CD4-positive, CD25-positive, alpha-beta regulatory T cell (primary cell): ENCODE data around the gene LPCAT3. TPM values are rescaled to one million over a fixed set of nuclear protein-coding genes. Genes with fewer than 3 reads are reported as not detected.

Experiments
- ATAC-seq, 2 donors: fragments of 150-1000 bp; cut with Tn5 transposase; one replicate each; pipeline ENCODE4 v1.10.0; 2021; ENCODE audit warnings: low read depth in 2 of 2, moderate number of reproducible peaks in 2 of 2, moderate library complexity in 1 of 2
- DNase-seq, 3 donors: peaks; one replicate each; pipeline versions ENCODE4 v3.0.0 to v3.0.0-alpha.2; 2012 to 2022; ENCODE audit warnings: mixed read lengths in 1 of 3
- H3K27ac ChIP-seq: one replicate; pipeline ENCODE4 v1.7.0; 2013; ENCODE audit warnings: mild to moderate bottlenecking, low read length; ENCODE audit not compliant: insufficient read depth, poor library complexity, severe bottlenecking
- H3K27me3 ChIP-seq: one replicate; pipeline ENCODE4 v1.7.0; 2013; ENCODE audit warnings: low read length; ENCODE audit not compliant: control insufficient read depth, insufficient read depth
- H3K36me3 ChIP-seq: one replicate; pipeline ENCODE4 v1.7.0; 2013; ENCODE audit warnings: mild to moderate bottlenecking, low read length, moderate library complexity; ENCODE audit not compliant: control insufficient read depth, insufficient read depth
- H3K4me1 ChIP-seq: 2 replicates; pipeline ENCODE4 v1.7.0; 2013; ENCODE audit warnings: mild to moderate bottlenecking, low read length; ENCODE audit not compliant: insufficient read depth, control insufficient read depth, poor library complexity, severe bottlenecking
- H3K4me3 ChIP-seq: one replicate; pipeline ENCODE4 v1.7.0; 2013; ENCODE audit warnings: low read depth, mild to moderate bottlenecking, low read length, moderate library complexity
- H3K9me3 ChIP-seq, 2 experiments: 1 replicate in 1 of 2; 2 replicates in 1 of 2; pipeline ENCODE4 v1.7.0; 2013; ENCODE audit warnings: low read length in 2 of 2, mild to moderate bottlenecking in 1 of 2, moderate library complexity in 1 of 2; ENCODE audit not compliant: control insufficient read depth in 2 of 2
- H3K27ac Mint-ChIP-seq, 3 donors: one replicate each; pipeline ENCODE4 v1.8.0; 2020 to 2022; ENCODE audit warnings: mild to moderate bottlenecking in 3 of 3, mixed read lengths in 3 of 3, moderate library complexity in 2 of 3
- H3K27me3 Mint-ChIP-seq: one replicate; pipeline ENCODE4 v1.8.0; 2022; ENCODE audit warnings: mild to moderate bottlenecking, mixed read lengths
- H3K36me3 Mint-ChIP-seq: one replicate; pipeline ENCODE4 v1.8.0; 2020; ENCODE audit warnings: mixed read lengths
- H3K4me1 Mint-ChIP-seq, 4 donors: one replicate each; pipeline ENCODE4 v1.8.0; 2020 to 2022; ENCODE audit warnings: mixed read lengths in 4 of 4, mild to moderate bottlenecking in 1 of 4
- H3K4me3 Mint-ChIP-seq, 4 donors: one replicate each; pipeline ENCODE4 v1.8.0; 2020 to 2022; ENCODE audit warnings: mild to moderate bottlenecking in 4 of 4, mixed read lengths in 4 of 4, moderate library complexity in 3 of 4
- H3K9me3 Mint-ChIP-seq, 7 donors: one replicate each; pipeline ENCODE4 v1.8.0; 2020 to 2022; ENCODE audit warnings: mixed read lengths in 7 of 7, mild to moderate bottlenecking in 3 of 7, moderate library complexity in 2 of 7
- polyA plus RNA-seq, 4 donors: library from polyadenylated mRNA; unstranded; fragments of 300-500 nt; fragmentation: Illumina TruSeq; gene quantifications; one replicate each; pipeline ENCODE4 v1.2.3, GENCODE V29; 2021
- total RNA-seq: library from RNA; stranded (reverse); gene quantifications from one replicate; pipeline ENCODE4 v1.2.3, GENCODE V29; 2022

The LPCAT3 gene
- total and polyA plus RNA-seq, 5 donors from 2014 or later: 25.0 to 32.8 (median 30.8) TPM

DNA sequence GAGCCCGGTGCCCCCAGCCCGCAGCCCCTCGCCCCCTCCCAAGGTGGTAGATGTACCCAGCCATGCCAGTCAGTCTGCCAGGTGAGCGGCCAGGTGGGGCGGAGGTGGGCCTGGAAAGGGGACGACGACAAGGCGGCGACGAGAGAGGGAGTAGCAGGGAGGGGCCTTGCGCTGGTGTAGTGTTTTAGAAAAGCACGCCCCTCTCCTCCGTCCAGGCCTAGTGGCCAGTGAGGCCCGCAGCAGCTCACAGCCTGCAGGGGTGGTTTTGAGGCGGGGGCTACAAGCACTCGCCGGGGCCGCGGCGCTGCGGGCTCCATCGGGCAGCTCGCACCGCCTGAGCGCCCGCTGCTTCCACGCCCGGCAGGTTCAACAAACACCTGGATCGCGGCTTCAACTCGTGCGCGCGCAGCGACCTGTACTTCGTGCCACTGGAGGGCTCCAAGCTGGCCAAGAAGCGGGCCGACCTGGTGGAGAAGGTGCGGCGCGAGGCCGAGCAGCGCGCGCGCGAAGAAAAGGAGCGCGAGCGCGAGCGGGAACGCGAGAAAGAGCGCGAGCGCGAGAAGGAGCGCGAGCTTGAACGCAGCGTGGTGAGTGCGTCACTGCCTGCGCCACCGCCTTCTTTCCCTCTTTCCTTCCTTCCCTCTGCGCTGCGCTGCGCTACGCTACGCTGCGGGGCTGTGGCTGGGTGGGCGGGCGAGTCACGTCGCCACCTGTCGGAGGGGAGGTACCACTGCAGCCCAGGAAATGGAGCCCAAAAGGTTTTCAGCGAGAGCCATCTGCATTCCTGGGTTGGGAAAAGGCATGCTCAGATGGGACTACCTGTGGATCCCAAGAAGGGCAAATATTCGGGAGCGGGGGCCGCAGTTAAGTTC, 80.6 kb downstream of the LPCAT3 start:
- DNase-seq (peak; percentile 89 to 97 (median 94)), ATAC-seq (peak; percentile 95 to 96)
- Mint-ChIP-seq H3K4me1 (peaks cover 3 to 61% (median 22%) of the 10 kb centered on the region in 4 donors), H3K4me3 (peak overlapping the region; percentile 84 to 94 (median 89)), H3K36me3 (peaks cover 12% of the 10 kb centered on the region), H3K9me3 (no peaks in the 10 kb centered on the region), H3K27me3 (no peaks in the 10 kb centered on the region), H3K27ac (peak overlapping the region; percentile 91 to 97 (median 97))
- H3K36me3 ChIP-seq: peaks cover 5% of the 10 kb centered on the region
- H3K9me3 ChIP-seq: no peaks in the 10 kb centered on the region
- peaks cover 30% of the 10 kb centered on the region for H3K4me1 ChIP-seq
- H3K4me3 ChIP-seq: peak overlapping the region; percentile 44
- peak overlapping the region; percentile 93 for H3K27ac ChIP-seq
- H3K27me3 ChIP-seq: no peaks in the 10 kb centered on the region

DNA sequence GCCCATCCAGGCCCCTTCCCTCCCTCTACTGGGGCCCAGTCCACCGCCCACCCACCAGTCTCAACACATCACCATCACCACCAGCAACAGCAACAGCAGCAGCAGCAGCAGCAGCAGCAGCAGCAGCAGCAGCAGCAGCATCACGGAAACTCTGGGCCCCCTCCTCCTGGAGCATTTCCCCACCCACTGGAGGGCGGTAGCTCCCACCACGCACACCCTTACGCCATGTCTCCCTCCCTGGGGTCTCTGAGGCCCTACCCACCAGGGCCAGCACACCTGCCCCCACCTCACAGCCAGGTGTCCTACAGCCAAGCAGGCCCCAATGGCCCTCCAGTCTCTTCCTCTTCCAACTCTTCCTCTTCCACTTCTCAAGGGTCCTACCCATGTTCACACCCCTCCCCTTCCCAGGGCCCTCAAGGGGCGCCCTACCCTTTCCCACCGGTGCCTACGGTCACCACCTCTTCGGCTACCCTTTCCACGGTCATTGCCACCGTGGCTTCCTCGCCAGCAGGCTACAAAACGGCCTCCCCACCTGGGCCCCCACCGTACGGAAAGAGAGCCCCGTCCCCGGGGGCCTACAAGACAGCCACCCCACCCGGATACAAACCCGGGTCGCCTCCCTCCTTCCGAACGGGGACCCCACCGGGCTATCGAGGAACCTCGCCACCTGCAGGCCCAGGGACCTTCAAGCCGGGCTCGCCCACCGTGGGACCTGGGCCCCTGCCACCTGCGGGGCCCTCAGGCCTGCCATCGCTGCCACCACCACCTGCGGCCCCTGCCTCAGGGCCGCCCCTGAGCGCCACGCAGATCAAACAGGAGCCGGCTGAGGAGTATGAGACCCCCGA, 81.4 kb downstream of the LPCAT3 start:
- H3K27me3 ChIP-seq: no peaks in the 10 kb centered on the region
- DNase-seq (peak; percentile 48 to 71 (median 57)), ATAC-seq (no peak)
- Mint-ChIP-seq H3K27me3 (no peaks in the 10 kb centered on the region), H3K36me3 (peaks cover 12% of the 10 kb centered on the region), H3K4me3 (peak overlapping the region; percentile 84 to 94 (median 89)), H3K4me1 (peaks cover 4 to 64% (median 28%) of the 10 kb centered on the region in 4 donors), H3K27ac (peak overlapping the region; percentile 91 to 97 (median 95)), H3K9me3 (no peaks in the 10 kb centered on the region)
- no peaks in the 10 kb centered on the region for H3K9me3 ChIP-seq
- H3K36me3 ChIP-seq: peaks cover 5% of the 10 kb centered on the region
- peak overlapping the region; percentile 93 for H3K27ac ChIP-seq
- H3K4me3 ChIP-seq: peak overlapping the region; percentile 41
- peaks cover 34% of the 10 kb centered on the region for H3K4me1 ChIP-seq

DNA sequence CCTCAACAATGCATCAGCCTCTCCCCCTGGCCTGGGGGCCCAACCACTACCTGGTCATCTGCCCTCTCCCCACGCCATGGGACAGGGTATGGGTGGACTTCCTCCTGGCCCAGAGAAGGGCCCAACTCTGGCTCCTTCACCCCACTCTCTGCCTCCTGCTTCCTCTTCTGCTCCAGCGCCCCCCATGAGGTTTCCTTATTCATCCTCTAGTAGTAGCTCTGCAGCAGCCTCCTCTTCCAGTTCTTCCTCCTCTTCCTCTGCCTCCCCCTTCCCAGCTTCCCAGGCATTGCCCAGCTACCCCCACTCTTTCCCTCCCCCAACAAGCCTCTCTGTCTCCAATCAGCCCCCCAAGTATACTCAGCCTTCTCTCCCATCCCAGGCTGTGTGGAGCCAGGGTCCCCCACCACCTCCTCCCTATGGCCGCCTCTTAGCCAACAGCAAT, 82.1 kb downstream of the LPCAT3 start:
- no peaks in the 10 kb centered on the region for H3K9me3 ChIP-seq
- H3K4me1 ChIP-seq: peaks cover 34% of the 10 kb centered on the region
- peak overlapping the region; percentile 84 to 94 (median 89) for H3K4me3 Mint-ChIP-seq
- no peak for ATAC-seq
- H3K9me3 Mint-ChIP-seq: no peaks in the 10 kb centered on the region
- no peaks in the 10 kb centered on the region for H3K27me3 Mint-ChIP-seq
- H3K27ac Mint-ChIP-seq: peak overlapping the region; percentile 91 to 97 (median 95)
- DNase-seq: no peak
- H3K4me3 ChIP-seq: no peak overlapping the region
- peaks cover 4 to 67% (median 28%) of the 10 kb centered on the region in 4 donors for H3K4me1 Mint-ChIP-seq
- peak overlapping the region; percentile 93 for H3K27ac ChIP-seq
- peaks cover 5% of the 10 kb centered on the region for H3K36me3 ChIP-seq
- no peaks in the 10 kb centered on the region for H3K27me3 ChIP-seq
- H3K36me3 Mint-ChIP-seq: peaks cover 12% of the 10 kb centered on the region

DNA sequence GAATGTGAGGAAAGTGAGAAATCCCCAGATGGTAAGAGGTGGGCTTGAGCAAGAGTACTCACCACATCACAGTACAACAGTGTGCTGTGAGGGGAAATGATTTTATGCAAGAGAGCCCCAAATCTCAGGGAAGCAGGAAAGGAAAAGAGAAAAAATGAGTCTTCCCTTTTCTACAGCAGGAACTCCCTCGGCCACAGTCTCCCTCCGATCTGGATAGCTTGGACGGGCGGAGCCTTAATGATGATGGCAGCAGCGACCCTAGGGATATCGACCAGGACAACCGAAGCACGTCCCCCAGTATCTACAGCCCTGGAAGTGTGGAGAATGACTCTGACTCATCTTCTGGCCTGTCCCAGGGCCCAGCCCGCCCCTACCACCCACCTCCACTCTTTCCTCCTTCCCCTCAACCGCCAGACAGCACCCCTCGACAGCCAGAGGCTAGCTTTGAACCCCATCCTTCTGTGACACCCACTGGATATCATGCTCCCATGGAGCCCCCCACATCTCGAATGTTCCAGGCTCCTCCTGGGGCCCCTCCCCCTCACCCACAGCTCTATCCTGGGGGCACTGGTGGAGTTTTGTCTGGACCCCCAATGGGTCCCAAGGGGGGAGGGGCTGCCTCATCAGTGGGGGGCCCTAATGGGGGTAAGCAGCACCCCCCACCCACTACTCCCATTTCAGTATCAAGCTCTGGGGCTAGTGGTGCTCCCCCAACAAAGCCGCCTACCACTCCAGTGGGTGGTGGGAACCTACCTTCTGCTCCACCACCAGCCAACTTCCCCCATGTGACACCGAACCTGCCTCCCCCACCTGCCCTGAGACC, 82.7 kb downstream of the LPCAT3 start:
- H3K27ac ChIP-seq: peak overlapping the region; percentile 93
- Mint-ChIP-seq H3K27me3 (no peaks in the 10 kb centered on the region), H3K36me3 (peaks cover 12% of the 10 kb centered on the region), H3K9me3 (no peaks in the 10 kb centered on the region), H3K4me1 (peaks cover 4 to 70% (median 30%) of the 10 kb centered on the region in 4 donors), H3K4me3 (peak overlapping the region; percentile 71 to 88 (median 73)), H3K27ac (peak overlapping the region; percentile 91 to 97 (median 95))
- no peak overlapping the region for H3K4me3 ChIP-seq
- DNase-seq (no peak), ATAC-seq (no peak)
- no peaks in the 10 kb centered on the region for H3K27me3 ChIP-seq
- peaks cover 5% of the 10 kb centered on the region for H3K36me3 ChIP-seq
- peaks cover 34% of the 10 kb centered on the region for H3K4me1 ChIP-seq
- H3K9me3 ChIP-seq: no peaks in the 10 kb centered on the region

DNA sequence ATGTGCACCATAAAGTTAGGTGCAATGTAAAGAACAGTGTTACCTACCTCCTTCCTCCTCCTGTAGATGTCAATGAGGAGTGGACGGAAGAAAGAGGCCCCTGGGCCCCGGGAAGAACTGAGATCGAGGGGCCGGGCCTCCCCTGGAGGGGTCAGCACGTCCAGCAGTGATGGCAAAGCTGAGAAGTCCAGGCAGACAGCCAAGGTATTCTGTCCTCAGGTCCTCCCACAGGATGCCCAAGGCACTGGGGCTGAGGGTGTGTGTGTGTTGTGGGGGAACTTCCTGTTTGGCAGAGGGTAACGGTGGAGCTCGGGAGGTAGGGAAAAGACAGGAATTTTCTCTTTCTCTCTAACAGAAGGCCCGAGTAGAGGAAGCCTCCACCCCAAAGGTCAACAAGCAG, 84.2 kb downstream of the LPCAT3 start:
- no peak for DNase-seq
- no peak for ATAC-seq
- Mint-ChIP-seq H3K27ac (peak overlapping the region; percentile 89 to 92 (median 91)), H3K9me3 (no peaks in the 10 kb centered on the region), H3K36me3 (peaks cover 12% of the 10 kb centered on the region), H3K27me3 (no peaks in the 10 kb centered on the region), H3K4me3 (peak overlapping the region in 3 of 4 donors; percentile 27 to 88 (median 32)), H3K4me1 (peaks cover 10 to 73% (median 41%) of the 10 kb centered on the region in 4 donors)
- Histone ChIP-seq H3K27me3 (no peaks in the 10 kb centered on the region), H3K4me1 (peaks cover 42% of the 10 kb centered on the region), H3K4me3 (no peak overlapping the region), H3K9me3 (no peaks in the 10 kb centered on the region), H3K36me3 (peaks cover 5% of the 10 kb centered on the region), H3K27ac (peak overlapping the region; percentile 20)

DNA sequence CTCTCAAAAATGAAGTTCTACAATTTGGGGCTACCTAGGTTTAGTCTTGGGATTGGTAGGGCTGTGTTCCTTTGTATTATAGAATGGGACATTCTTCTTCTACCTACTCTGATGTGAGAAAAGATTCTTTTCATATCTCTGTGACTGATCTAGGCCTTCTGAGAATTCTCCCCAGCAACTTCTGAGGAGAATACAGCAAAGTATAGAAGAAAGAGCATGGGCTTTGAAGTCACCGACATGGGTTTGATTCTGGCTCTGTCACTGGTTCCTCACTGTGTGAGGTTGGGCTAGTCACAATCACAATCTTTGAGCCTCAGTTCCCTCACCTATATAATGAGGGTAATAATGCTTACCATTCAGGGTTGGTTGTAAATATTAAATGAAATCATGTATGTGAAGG, 85.5 kb downstream of the LPCAT3 start:
- Mint-ChIP-seq H3K4me3 (peak overlapping the region in 3 of 4 donors; percentile 21 to 76 (median 55)), H3K36me3 (peaks cover 12% of the 10 kb centered on the region), H3K27me3 (no peaks in the 10 kb centered on the region), H3K27ac (peak overlapping the region; percentile 70 to 92 (median 80)), H3K4me1 (peaks cover 10 to 73% (median 41%) of the 10 kb centered on the region in 4 donors), H3K9me3 (no peaks in the 10 kb centered on the region)
- Histone ChIP-seq H3K4me3 (peak overlapping the region; percentile 1), H3K27me3 (no peaks in the 10 kb centered on the region), H3K9me3 (no peaks in the 10 kb centered on the region), H3K27ac (peak overlapping the region; percentile 38), H3K4me1 (peaks cover 42% of the 10 kb centered on the region), H3K36me3 (peaks cover 5% of the 10 kb centered on the region)
- DNase-seq (peak in 1 of 3 donors; percentile 69), ATAC-seq (peak in 1 of 2 donors; percentile 14)
